Caco-2 (cell line): ENCODE measurements around the gene NLGN2. TPM values are rescaled to one million over a fixed set of nuclear protein-coding genes. Genes with fewer than 3 reads are reported as not detected.
"Not testable (repeated sequence)": the region's sequence is repeated elsewhere in the genome, so short reads cannot be mapped to it uniquely, and the experiment has no call there.

Experiments
- BruUV-seq: library from RNA; stranded (reverse); fragments of 400-500 nt; replicated peaks from 2 replicates; lab custom pipeline; 2021; lab: Mats Ljungman, UMichigan
- CTCF ChIA-PET: fragments of 300-600 bp; sonication (Branson Sonifier 250); formaldehyde crosslinking; loops from one replicate; lab custom pipeline; 2022; ENCODE audit warnings: antibody characterized with exemption; lab: Charles Lee
- POLR2A ChIA-PET: fragments of 300-600 bp; sonication (Branson Sonifier 250); formaldehyde crosslinking; loops from one replicate; lab custom pipeline; 2022; ENCODE audit warnings: antibody characterized with exemption; lab: Charles Lee
- DNase-seq, 2 experiments: peaks; one replicate each; pipeline versions ENCODE4 v3.0.0 to v3.0.0-alpha.2; 2020 to 2022
- H3K27me3 ChIP-seq: replicated peaks from 2 replicates; pipeline ENCODE4 v1.6.0; 2011; ENCODE audit warnings: low read length; ENCODE audit not compliant: control insufficient read depth, insufficient read depth
- H3K36me3 ChIP-seq: 2 replicates; pipeline ENCODE4 v1.5.1; 2011; ENCODE audit warnings: low read length; ENCODE audit not compliant: control insufficient read depth, insufficient read depth
- H3K4me1 ChIP-seq: fragments of 250-450 bp; sonication (Bioruptor Pico); 2 replicates; pipeline ENCODE4 v1.5.1; 2020; ENCODE audit warnings: mild to moderate bottlenecking
- H3K4me3 ChIP-seq: 2 replicates; pipeline ENCODE4 v1.5.1; 2011; ENCODE audit warnings: low read depth, mild to moderate bottlenecking, control low read depth, low read length
- H3K9me3 ChIP-seq: fragments of 250-450 bp; sonication (Bioruptor Pico); 2 replicates; pipeline ENCODE4 v1.5.1; 2020; ENCODE audit warnings: mild to moderate bottlenecking, moderate library complexity
- H3K27ac Mint-ChIP-seq: one replicate; pipeline ENCODE4 v1.8.0; 2022; ENCODE audit warnings: mixed read lengths; ENCODE audit not compliant: unreplicated experiment
- H3K27me3 Mint-ChIP-seq: one replicate; pipeline ENCODE4 v1.8.0; 2022; ENCODE audit warnings: mixed read lengths; ENCODE audit not compliant: insufficient read depth, unreplicated experiment
- H3K36me3 Mint-ChIP-seq: one replicate; pipeline ENCODE4 v1.8.0; 2022; ENCODE audit warnings: mild to moderate bottlenecking, mixed read lengths; ENCODE audit not compliant: insufficient read depth, unreplicated experiment
- H3K4me1 Mint-ChIP-seq: one replicate; pipeline ENCODE4 v1.8.0; 2022; ENCODE audit warnings: low read depth, mixed read lengths; ENCODE audit not compliant: unreplicated experiment
- H3K4me3 Mint-ChIP-seq: one replicate; pipeline ENCODE4 v1.8.0; 2022; ENCODE audit warnings: mild to moderate bottlenecking, moderate library complexity, mixed read lengths; ENCODE audit not compliant: unreplicated experiment
- H3K9me3 Mint-ChIP-seq: one replicate; pipeline ENCODE4 v1.8.0; 2022; ENCODE audit warnings: mixed read lengths; ENCODE audit not compliant: unreplicated experiment
- CTCF ChIP-seq, 2 experiments: fragments of 200-600 bp in 1 of 2; IDR thresholded peaks; 1 replicate in 1 of 2; 2 replicates in 1 of 2; pipeline versions ENCODE4 v1.5.1 to v1.8.0; 2011 to 2022; ENCODE audit warnings: antibody characterized with exemption in 1 of 2, control low read depth in 1 of 2, inconsistent platforms in 1 of 2, low read depth in 1 of 2, low read length in 1 of 2, mild to moderate bottlenecking in 1 of 2, moderate library complexity in 1 of 2; ENCODE audit not compliant: insufficient read depth in 1 of 2, severe bottlenecking in 1 of 2, unreplicated experiment in 1 of 2
- intact Hi-C: fragments of 100-400 bp; cut with micrococcal nuclease; formaldehyde crosslinking; loops from one replicate; pipeline ENCODE4 v1.10.0; 2022; ENCODE audit not compliant: unreplicated experiment
- total RNA-seq: library from RNA; stranded (reverse); gene quantifications from 2 replicates; pipeline ENCODE4 v1.2.3, GENCODE V29; 2022

NLGN2 gene
- total RNA-seq, 1 experiment from 2014 or later, result 12.6 TPM

- DNase-seq, result no peak
- Histone ChIP-seq H3K36me3 (no peaks in the 10 kb centered on the region), H3K4me1 (no peaks in the 10 kb centered on the region), H3K27me3 (no peaks in the 10 kb centered on the region), H3K4me3 (no peak overlapping the region), H3K9me3 (no peaks in the 10 kb centered on the region)
- H3K4me3 Mint-ChIP-seq, result no peak overlapping the region
- H3K27ac Mint-ChIP-seq, result no peak overlapping the region
- H3K36me3 Mint-ChIP-seq, result no peaks in the 10 kb centered on the region
- no peak for TF ChIP-seq CTCF (IDR thresholded peaks at IDR 0.05; ENCODE audit: insufficient read depth in 1 of 2, low read depth in 1 of 2, low read length in 1 of 2, severe bottlenecking in 1 of 2, unreplicated experiment in 1 of 2)
- no peaks in the 10 kb centered on the region for H3K27me3 Mint-ChIP-seq
- CTCF ChIA-PET, result no interaction called here
- POLR2A ChIA-PET, result no interaction called here
- H3K4me1 Mint-ChIP-seq, result no peaks in the 10 kb centered on the region
- BruUV-seq, result no TSS peak
- H3K9me3 Mint-ChIP-seq, result no peaks in the 10 kb centered on the region
- intact Hi-C loops, result no loop called here
Measured at GRCh38 chr17:7367083-7367482, 40.6 kb upstream of the NLGN2 start.

GRCh38 chr17:7367918-7368598 lies 39.6 kb upstream of the NLGN2 start:
- BruUV-seq, result no TSS peak
- no peaks in the 10 kb centered on the region for H3K27me3 Mint-ChIP-seq
- CTCF ChIA-PET, result no interaction called here
- H3K9me3 Mint-ChIP-seq, result no peaks in the 10 kb centered on the region
- H3K4me3 Mint-ChIP-seq, result no peak overlapping the region
- no peak overlapping the region for H3K4me3 ChIP-seq
- intact Hi-C loops, result no loop called here
- H3K36me3 Mint-ChIP-seq, result no peaks in the 10 kb centered on the region
- H3K27me3 ChIP-seq, result no peaks in the 10 kb centered on the region
- H3K9me3 ChIP-seq, result no peaks in the 10 kb centered on the region
- H3K27ac Mint-ChIP-seq, result no peak overlapping the region
- DNase-seq, result no peak
- no peaks in the 10 kb centered on the region for H3K4me1 ChIP-seq
- no peak for TF ChIP-seq CTCF (IDR thresholded peaks at IDR 0.05; ENCODE audit: insufficient read depth in 1 of 2, low read depth in 1 of 2, low read length in 1 of 2, severe bottlenecking in 1 of 2, unreplicated experiment in 1 of 2)
- no peaks in the 10 kb centered on the region for H3K36me3 ChIP-seq
- H3K4me1 Mint-ChIP-seq, result no peaks in the 10 kb centered on the region
- POLR2A ChIA-PET, result no interaction called here

- H3K27ac Mint-ChIP-seq, H3K4me1 ChIP-seq, intact Hi-C loops, H3K36me3 ChIP-seq, H3K36me3 Mint-ChIP-seq, CTCF ChIA-PET, H3K4me1 Mint-ChIP-seq, H3K4me3 Mint-ChIP-seq, H3K9me3 ChIP-seq, BruUV-seq, H3K27me3 Mint-ChIP-seq, DNase-seq, H3K4me3 ChIP-seq, POLR2A ChIA-PET, H3K27me3 ChIP-seq, H3K9me3 Mint-ChIP-seq: not testable (repeated sequence)
Measured at GRCh38 chr17:7368599-7368994, 39.0 kb upstream of the NLGN2 start.
